GM23338 (cell line): Measurements from ENCODE around the gene EGFL7.

Source experiments
- EZH2 ChIP-seq: fragments of 200-600 bp; sonication (generic); IDR thresholded peaks from one replicate; pipeline ENCODE4 v1.8.0; 2017; ENCODE audit warnings: antibody characterized with exemption, mild to moderate bottlenecking, low read depth; ENCODE audit not compliant: unreplicated experiment
- STAT1 ChIP-seq: IDR thresholded peaks from one replicate; pipeline ENCODE4 v1.6.1; 2016; ENCODE audit warnings: antibody characterized with exemption; ENCODE audit not compliant: unreplicated experiment
- TF ChIP-seq, protein P1 (sequence below), 2 experiments: fragments of 200-600 bp in 1 of 2; sonication (generic) in 1 of 2; conservative IDR thresholded peaks; 2 replicates each; pipeline versions ENCODE4 v1.5.1 to v1.6.1; 2016 to 2017; ENCODE audit warnings: antibody characterized with exemption in 2 of 2, low read depth in 2 of 2, mild to moderate bottlenecking in 2 of 2, moderate library complexity in 1 of 2

DNA sequence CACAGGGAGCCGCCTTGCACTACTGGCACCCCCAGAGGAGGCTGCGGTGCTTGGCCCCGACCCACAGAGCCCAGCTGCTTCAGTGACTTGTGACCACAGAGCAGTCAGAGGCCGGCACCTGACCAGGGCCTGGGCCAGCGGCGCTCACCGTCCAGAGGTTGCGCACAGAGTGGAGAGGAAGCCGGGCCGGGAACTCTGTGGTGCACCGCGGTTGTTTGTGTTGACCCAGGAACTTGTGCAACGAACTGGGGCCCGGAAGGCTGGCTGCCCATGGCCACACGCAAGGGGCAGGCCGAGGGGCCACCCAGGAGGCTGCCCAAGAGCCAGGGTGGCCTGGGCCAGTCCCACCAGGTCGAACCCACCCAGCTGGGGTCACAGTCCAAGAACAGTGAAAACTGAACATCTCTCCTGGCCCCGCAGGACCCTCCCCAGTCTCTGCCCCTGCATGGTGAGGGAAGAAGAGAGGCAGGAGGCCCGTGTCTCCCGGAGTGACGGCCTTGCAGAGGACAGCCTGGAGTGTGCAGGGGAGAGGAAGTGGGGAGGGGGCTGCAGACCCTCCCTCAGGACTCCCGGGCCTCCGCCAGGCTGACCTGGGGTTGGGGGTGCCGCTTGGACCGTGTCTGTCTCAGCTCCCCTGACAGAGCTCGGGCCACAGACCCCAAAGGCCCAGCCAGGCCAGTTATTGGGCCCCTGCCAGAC is 42.8 kb upstream of the EGFL7 start:
- TF ChIP-seq EZH2 (no peak), STAT1 (no peak)
- TF ChIP-seq, protein P1, sequence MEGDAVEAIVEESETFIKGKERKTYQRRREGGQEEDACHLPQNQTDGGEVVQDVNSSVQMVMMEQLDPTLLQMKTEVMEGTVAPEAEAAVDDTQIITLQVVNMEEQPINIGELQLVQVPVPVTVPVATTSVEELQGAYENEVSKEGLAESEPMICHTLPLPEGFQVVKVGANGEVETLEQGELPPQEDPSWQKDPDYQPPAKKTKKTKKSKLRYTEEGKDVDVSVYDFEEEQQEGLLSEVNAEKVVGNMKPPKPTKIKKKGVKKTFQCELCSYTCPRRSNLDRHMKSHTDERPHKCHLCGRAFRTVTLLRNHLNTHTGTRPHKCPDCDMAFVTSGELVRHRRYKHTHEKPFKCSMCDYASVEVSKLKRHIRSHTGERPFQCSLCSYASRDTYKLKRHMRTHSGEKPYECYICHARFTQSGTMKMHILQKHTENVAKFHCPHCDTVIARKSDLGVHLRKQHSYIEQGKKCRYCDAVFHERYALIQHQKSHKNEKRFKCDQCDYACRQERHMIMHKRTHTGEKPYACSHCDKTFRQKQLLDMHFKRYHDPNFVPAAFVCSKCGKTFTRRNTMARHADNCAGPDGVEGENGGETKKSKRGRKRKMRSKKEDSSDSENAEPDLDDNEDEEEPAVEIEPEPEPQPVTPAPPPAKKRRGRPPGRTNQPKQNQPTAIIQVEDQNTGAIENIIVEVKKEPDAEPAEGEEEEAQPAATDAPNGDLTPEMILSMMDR (conservative IDR thresholded peaks at IDR 0.05; ENCODE audit: low read depth in 2 of 2): no peak
